Measurements from ENCODE around the gene MYCL. TPM values are rescaled to one million over a fixed set of nuclear protein-coding genes. Genes with fewer than 3 reads are reported as not detected.

MYCL gene
- total RNA-seq, 2 experiments from 2014 or later: 0.10 to 0.18 TPM

- H3K27ac Mint-ChIP-seq: no peak overlapping the region
- POLR2A ChIA-PET: no interaction called here
- H3K4me3 Mint-ChIP-seq: no peak overlapping the region
- CTCF ChIA-PET: no interaction called here
- no peak for DNase-seq
- no peaks in the 10 kb centered on the region for H3K9me3 Mint-ChIP-seq
- no peaks in the 10 kb centered on the region for H3K36me3 Mint-ChIP-seq (ENCODE audit: low read depth)
- peaks cover 69% of the 10 kb centered on the region for H3K27me3 Mint-ChIP-seq
- H3K4me1 Mint-ChIP-seq: peaks cover 2% of the 10 kb centered on the region
These were observed 4.6 kb downstream of the MYCL start for GRCh38 chr1:39896909-39897685.

DNA sequence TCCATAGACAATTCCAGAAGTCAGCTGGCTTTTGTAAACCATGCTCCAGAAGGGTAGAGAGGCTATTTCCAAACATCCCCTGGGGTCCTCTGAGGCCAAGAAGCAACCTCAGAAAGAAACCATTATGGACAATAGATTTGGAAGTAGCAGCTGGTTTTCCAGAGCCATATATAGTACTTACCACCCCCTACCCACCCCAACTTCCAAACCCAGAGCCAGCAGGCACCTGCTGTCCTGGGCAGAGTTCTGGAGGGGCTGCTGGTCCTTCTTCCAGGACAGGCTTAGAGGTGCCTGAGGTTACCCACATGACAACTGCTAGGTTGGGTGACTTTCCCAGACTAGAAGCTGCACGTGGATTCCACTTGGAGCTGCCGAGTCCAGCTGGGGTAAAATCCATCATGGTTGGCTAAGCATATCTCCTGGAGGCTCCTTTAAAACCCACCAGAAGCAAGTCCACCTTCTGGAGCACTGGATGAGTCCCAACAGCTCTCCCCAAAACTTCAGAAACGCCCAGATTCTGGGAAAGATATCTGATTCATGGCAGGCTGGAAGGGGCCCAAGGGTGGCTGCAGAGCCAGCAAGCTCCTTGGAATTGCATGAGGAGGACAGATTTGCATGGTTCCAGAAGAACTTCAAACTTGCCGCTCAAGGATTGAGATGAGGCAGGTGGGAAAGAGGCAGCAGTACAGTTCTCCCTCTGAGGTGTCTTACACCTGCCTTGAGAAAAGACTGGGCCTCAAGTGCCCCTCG lies 5.8 kb downstream of the MYCL start:
- Mint-ChIP-seq H3K4me1 (peaks cover 2% of the 10 kb centered on the region), H3K27ac (no peak overlapping the region), H3K36me3 (ENCODE audit: low read depth) (no peaks in the 10 kb centered on the region), H3K4me3 (no peak overlapping the region), H3K9me3 (no peaks in the 10 kb centered on the region), H3K27me3 (peaks cover 71% of the 10 kb centered on the region)
- no peak for DNase-seq
- ChIA-PET CTCF (no interaction called here), POLR2A (no interaction called here)

- Mint-ChIP-seq H3K27me3 (peaks cover 69% of the 10 kb centered on the region), H3K9me3 (no peaks in the 10 kb centered on the region), H3K36me3 (ENCODE audit: low read depth) (no peaks in the 10 kb centered on the region), H3K4me3 (no peak overlapping the region), H3K4me1 (no peaks in the 10 kb centered on the region), H3K27ac (no peak overlapping the region)
- ChIA-PET CTCF (interaction anchor here (1.4 kb wide), 1 partner anchor 77 kb away, joined by 4 read pairs; no protein-coding TSS in a partner anchor), POLR2A (no interaction called here)
- no peak for DNase-seq
These were observed 6.7 kb downstream of the MYCL start for GRCh38 chr1:39894884-39895495.

- DNase-seq: no peak
- H3K9me3 Mint-ChIP-seq: no peaks in the 10 kb centered on the region
- peaks cover 51% of the 10 kb centered on the region for H3K27me3 Mint-ChIP-seq
- no peak overlapping the region for H3K27ac Mint-ChIP-seq
- POLR2A ChIA-PET: interaction anchor here (0.9 to 1.1 kb wide), 2 partner anchors 8 to 63 kb away, joined by 3 read pairs; no protein-coding TSS in a partner anchor
- CTCF ChIA-PET: interaction anchor here (1.5 kb wide), 1 partner anchor 10 kb away, joined by 4 read pairs; no protein-coding TSS in a partner anchor
- no peak overlapping the region for H3K4me3 Mint-ChIP-seq
- no peaks in the 10 kb centered on the region for H3K4me1 Mint-ChIP-seq
- no peaks in the 10 kb centered on the region for H3K36me3 Mint-ChIP-seq (ENCODE audit: low read depth)
These were observed 8.8 kb downstream of the MYCL start for GRCh38 chr1:39892601-39893595.

DNA sequence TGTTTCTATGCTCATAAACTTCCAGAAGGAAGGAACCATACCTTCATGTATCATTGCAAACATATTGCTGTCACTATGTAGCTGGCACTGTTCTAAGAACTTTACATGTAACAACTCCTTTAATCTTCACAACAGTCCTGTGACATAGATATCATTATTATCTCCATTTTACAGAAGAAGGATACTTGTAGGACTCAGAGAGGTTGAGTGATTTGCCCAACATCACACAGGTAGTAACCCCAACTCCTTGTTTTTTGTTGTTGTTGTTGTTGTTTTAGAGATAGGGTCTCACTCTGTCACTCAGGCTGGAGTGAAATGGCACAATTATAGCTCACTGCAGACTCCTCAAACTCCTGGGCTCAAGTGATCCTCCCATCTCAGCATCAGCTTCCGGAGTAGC lies 10.8 kb downstream of the MYCL start:
- Mint-ChIP-seq H3K9me3 (no peaks in the 10 kb centered on the region), H3K27ac (no peak overlapping the region), H3K27me3 (peaks cover 35% of the 10 kb centered on the region), H3K36me3 (ENCODE audit: low read depth) (no peaks in the 10 kb centered on the region), H3K4me3 (no peak overlapping the region), H3K4me1 (no peaks in the 10 kb centered on the region)
- no peak for DNase-seq
- POLR2A ChIA-PET: interaction anchor here (2.2 kb wide), 1 partner anchor 10 kb away, joined by 7 read pairs; the partner anchor contains the start of gene MYCL
- CTCF ChIA-PET: interaction anchor here (1.4 kb wide), 1 partner anchor 11 kb away, joined by 3 read pairs; the partner anchor contains the start of gene MYCL

GRCh38 chr1:39890273-39890672 lies 11.4 kb downstream of the MYCL start:
- no peak for DNase-seq
- Mint-ChIP-seq H3K4me3 (no peak overlapping the region), H3K36me3 (ENCODE audit: low read depth) (no peaks in the 10 kb centered on the region), H3K27me3 (peaks cover 31% of the 10 kb centered on the region), H3K27ac (no peak overlapping the region), H3K4me1 (no peaks in the 10 kb centered on the region), H3K9me3 (no peaks in the 10 kb centered on the region)
- ChIA-PET CTCF (interaction anchor here (1.1 kb wide), 1 partner anchor 12 kb away, joined by 3 read pairs; the partner anchor contains the start of gene MYCL), POLR2A (interaction anchor here (2.2 kb wide), 1 partner anchor 11 kb away, joined by 7 read pairs; the partner anchor contains the start of gene MYCL)

GRCh38 chr1:39886757-39887231 lies 14.9 kb downstream of the MYCL start:
- Mint-ChIP-seq H3K27ac (no peak overlapping the region), H3K27me3 (peaks cover 5% of the 10 kb centered on the region), H3K4me1 (peaks cover 16% of the 10 kb centered on the region), H3K36me3 (ENCODE audit: low read depth) (no peaks in the 10 kb centered on the region), H3K4me3 (no peak overlapping the region), H3K9me3 (no peaks in the 10 kb centered on the region)
- ChIA-PET POLR2A (interaction anchor here (1.1 kb wide), 1 partner anchor 152 kb away, joined by 3 read pairs; no protein-coding TSS in a partner anchor), CTCF (no interaction called here)
- DNase-seq: no peak

- ChIA-PET POLR2A (no interaction called here), CTCF (interaction anchor here (0.7 kb wide), 1 partner anchor 148 kb away, joined by 3 read pairs; no protein-coding TSS in a partner anchor)
- no peak overlapping the region for H3K4me3 Mint-ChIP-seq
- H3K9me3 Mint-ChIP-seq: no peaks in the 10 kb centered on the region
- no peak for DNase-seq
- no peak overlapping the region for H3K27ac Mint-ChIP-seq
- peaks cover 23% of the 10 kb centered on the region for H3K4me1 Mint-ChIP-seq
- H3K36me3 Mint-ChIP-seq (ENCODE audit: low read depth): no peaks in the 10 kb centered on the region
- peaks cover 5% of the 10 kb centered on the region for H3K27me3 Mint-ChIP-seq
These were observed 16.2 kb downstream of the MYCL start for GRCh38 chr1:39885516-39885915.

- Mint-ChIP-seq H3K27me3 (no peaks in the 10 kb centered on the region), H3K36me3 (ENCODE audit: low read depth) (peaks cover 4% of the 10 kb centered on the region), H3K4me3 (peak overlapping the region; percentile 85), H3K9me3 (no peaks in the 10 kb centered on the region), H3K4me1 (peaks cover 35% of the 10 kb centered on the region), H3K27ac (no peak overlapping the region)
- POLR2A ChIA-PET: interaction anchor here (2.2 to 2.8 kb wide), 2 partner anchors 36 to 158 kb away, joined by 7 to 13 read pairs; partner anchors contain the start of gene CAP1
- DNase-seq: no peak
- CTCF ChIA-PET: interaction anchor here (1.3 to 1.4 kb wide), 2 partner anchors 20 to 150 kb away, joined by 3 to 4 read pairs; partner anchors contain the start of gene MYCL
These were observed 19.6 kb downstream of the MYCL start for GRCh38 chr1:39882152-39882551.

GRCh38 chr1:39877980-39878956 lies 23.4 kb downstream of the MYCL start:
- POLR2A ChIA-PET: no interaction called here
- no peak overlapping the region for H3K4me3 Mint-ChIP-seq
- CTCF ChIA-PET: no interaction called here

DNA sequence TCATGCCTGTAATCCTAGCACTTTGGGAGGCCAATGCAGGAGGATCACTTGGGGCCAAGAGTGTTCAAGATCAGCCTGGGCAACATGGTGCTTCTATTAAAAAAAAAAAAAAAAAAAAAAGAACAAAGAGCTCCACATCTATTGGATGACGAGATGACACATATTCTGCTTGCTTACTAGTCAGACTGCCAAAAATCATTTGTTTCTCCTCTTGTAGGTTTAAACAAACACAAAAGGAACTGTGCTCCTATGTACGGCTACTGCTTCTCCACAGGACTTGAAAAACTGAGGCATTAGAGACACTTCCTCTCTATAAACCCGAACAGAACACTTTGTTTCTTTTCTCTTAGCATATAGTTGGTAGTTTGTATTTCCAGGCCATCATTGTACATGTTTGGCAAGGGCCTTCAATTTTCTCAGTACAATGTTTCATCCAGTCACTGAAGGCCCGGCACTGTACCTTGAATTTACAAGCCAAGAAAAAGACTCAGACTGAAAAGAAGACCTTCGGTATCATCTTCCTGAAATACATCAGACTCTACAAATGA lies 24.4 kb downstream of the MYCL start:
- CTCF ChIA-PET: no interaction called here
- POLR2A ChIA-PET: no interaction called here
- no peak overlapping the region for H3K4me3 Mint-ChIP-seq

More at GRCh38 chr1:39877980-39878956, 23.4 kb downstream of the MYCL start:
- H3K9me3 Mint-ChIP-seq: no peaks in the 10 kb centered on the region
- no peak overlapping the region for H3K27ac Mint-ChIP-seq
- DNase-seq: no peak
- peaks cover 10% of the 10 kb centered on the region for H3K36me3 Mint-ChIP-seq (ENCODE audit: low read depth)
- H3K4me1 Mint-ChIP-seq: peaks cover 42% of the 10 kb centered on the region
- no peaks in the 10 kb centered on the region for H3K27me3 Mint-ChIP-seq

More for the DNA sequence above, 24.4 kb downstream of the MYCL start:
- peaks cover 10% of the 10 kb centered on the region for H3K36me3 Mint-ChIP-seq (ENCODE audit: low read depth)
- H3K4me1 Mint-ChIP-seq: peaks cover 40% of the 10 kb centered on the region
- no peak overlapping the region for H3K27ac Mint-ChIP-seq
- no peaks in the 10 kb centered on the region for H3K9me3 Mint-ChIP-seq
- no peak for DNase-seq
- H3K27me3 Mint-ChIP-seq: no peaks in the 10 kb centered on the region
